HepG2 (cell line): Measurements from ENCODE around the gene MIF. TPM values are rescaled to one million over a fixed set of nuclear protein-coding genes. Genes with fewer than 3 reads are reported as not detected.
A peak's percentile ranks its signal among the peaks of the same experiment; 100 is the strongest.

ENCODE experiments used
- AGO2 ChIP-seq: fragments of 200-400 bp; formaldehyde crosslinking; optimal IDR thresholded peaks from 2 replicates; pipeline ENCODE3; 2017; ENCODE audit warnings: mild to moderate bottlenecking, low read depth, low read length, moderate library complexity
- BRD4 ChIP-seq: sonication (generic); formaldehyde crosslinking; IDR thresholded peaks from 2 replicates; pipeline ENCODE4 v1.4.0; 2020; ENCODE audit warnings: missing genetic modification reagents
- CENPT ChIP-seq: sonication (generic); formaldehyde crosslinking; IDR thresholded peaks from 2 replicates; pipeline ENCODE4 v1.8.0; 2022; ENCODE audit warnings: low read depth, mild to moderate bottlenecking, moderate library complexity, missing genetic modification reagents
- ELF4 ChIP-seq: sonication (generic); formaldehyde crosslinking; IDR thresholded peaks from 2 replicates; pipeline ENCODE4 v1.5.0; 2020; ENCODE audit warnings: missing genetic modification reagents, mild to moderate bottlenecking, moderate library complexity, borderline replicate concordance
- IRF2 ChIP-seq: IDR thresholded peaks from 2 replicates; pipeline ENCODE4 v1.6.1; 2018; ENCODE audit warnings: missing genetic modification reagents, missing compliant biosample characterization
- MBD4 ChIP-seq: IDR thresholded peaks from 2 replicates; pipeline ENCODE4 v1.6.1; 2012; ENCODE audit warnings: low read length, inconsistent platforms, borderline replicate concordance
- MED1 ChIP-seq: sonication (generic); formaldehyde crosslinking; IDR thresholded peaks from 2 replicates; pipeline ENCODE4 v1.4.0; 2020; ENCODE audit warnings: missing genetic modification reagents
- MEIS2 ChIP-seq: sonication (generic); formaldehyde crosslinking; IDR thresholded peaks from 2 replicates; pipeline ENCODE4 v1.9.0; 2021; ENCODE audit warnings: mild to moderate bottlenecking, missing genetic modification reagents
- NR0B2 ChIP-seq: sonication (generic); formaldehyde crosslinking; IDR thresholded peaks from 2 replicates; pipeline ENCODE4 v1.4.0; 2020; ENCODE audit warnings: mild to moderate bottlenecking, missing genetic modification reagents
- PRDM10 ChIP-seq: sonication (generic); formaldehyde crosslinking; IDR thresholded peaks from 2 replicates; pipeline ENCODE4 v1.4.0; 2020; ENCODE audit warnings: low read depth, missing genetic modification reagents
- RARG ChIP-seq: sonication (generic); formaldehyde crosslinking; IDR thresholded peaks from 2 replicates; pipeline ENCODE4 v1.4.0; 2020; ENCODE audit warnings: low read depth, mild to moderate bottlenecking, missing genetic modification reagents
- SMYD3 ChIP-seq: sonication (generic); formaldehyde crosslinking; IDR thresholded peaks from 2 replicates; pipeline ENCODE4 v1.8.1; 2023; ENCODE audit warnings: mild to moderate bottlenecking, missing genetic modification reagents
- TEAD2 ChIP-seq: sonication (generic); formaldehyde crosslinking; IDR thresholded peaks from 2 replicates; pipeline ENCODE4 v1.9.0; 2021; ENCODE audit warnings: missing genetic modification reagents
- ZBTB1 ChIP-seq: sonication (generic); formaldehyde crosslinking; IDR thresholded peaks from 2 replicates; pipeline ENCODE4 v1.4.0; 2020; ENCODE audit warnings: missing genetic modification reagents, borderline replicate concordance
- ZMAT3 ChIP-seq: sonication (generic); formaldehyde crosslinking; conservative IDR thresholded peaks from 2 replicates; pipeline ENCODE4 v1.7.0; 2021; ENCODE audit warnings: missing genetic modification reagents
- ZNF280B ChIP-seq: sonication (generic); formaldehyde crosslinking; IDR thresholded peaks from 2 replicates; pipeline ENCODE4 v1.5.0; 2020; ENCODE audit warnings: missing genetic modification reagents, mild to moderate bottlenecking, borderline replicate concordance
- ZNF501 ChIP-seq: sonication (generic); formaldehyde crosslinking; IDR thresholded peaks from 2 replicates; pipeline ENCODE4 v1.5.1; 2020; ENCODE audit warnings: mild to moderate bottlenecking, moderate library complexity, missing genetic modification reagents
- ZNF687 ChIP-seq: sonication (generic); formaldehyde crosslinking; IDR thresholded peaks from 2 replicates; pipeline ENCODE4 v1.5.1; 2020; ENCODE audit warnings: mild to moderate bottlenecking, missing genetic modification reagents, moderate library complexity
- ZSCAN31 ChIP-seq: sonication (generic); formaldehyde crosslinking; IDR thresholded peaks from 2 replicates; pipeline ENCODE4 v1.5.0; 2020; ENCODE audit warnings: low read depth, mild to moderate bottlenecking, missing genetic modification reagents
- polyA plus RNA-seq, 8 experiments: library from polyadenylated mRNA; depleted of rRNA in 3 of 8; stranded (reverse) in 7 of 8; unstranded in 1 of 8; fragments of >200 nt; fragmentation: Illumina TruSeq in 4 of 8; extraction: Trizol in 4 of 8; gene quantifications; 2 replicates each; pipeline versions ENCODE4 v1.2.1 to v1.2.3, GENCODE V29; 2011 to 2016; ENCODE audit warnings: low read depth in 4 of 8, missing spikeins in 1 of 8, mixed read lengths in 1 of 8; ENCODE audit not compliant: insufficient read depth in 1 of 8
- total RNA-seq, 5 experiments: library from RNA; depleted of rRNA; stranded (reverse); fragments of >200 nt; fragmentation: Illumina TruSeq; extraction: Trizol; gene quantifications; 2 replicates each; pipeline ENCODE4 v1.2.3, GENCODE V29; 2016; ENCODE audit warnings: low read depth in 1 of 5

Gene MIF
- total and polyA plus RNA-seq, 2 of the 13 experiments (the other 11 are each of a cell fraction or from before 2014, with no cell fraction given): 634 to 675 TPM

- TF ChIP-seq ZNF687 (peak; percentile 86), MED1 (CRISPR knock-in tag) (peak; percentile 83), MEIS2 (peak; percentile 41; the same call in 1 of the 2 replicates), MBD4 (no peak), IRF2 (CRISPR knock-in tag) (peak; percentile 63; the same call in 1 of the 2 replicates), RARG (CRISPR knock-in tag) (no peak), CENPT (CRISPR knock-in tag) (no peak), ELF4 (peak; percentile 62; the same call in 1 of the 2 replicates), NR0B2 (CRISPR knock-in tag) (peak; percentile 36), PRDM10 (CRISPR knock-in tag) (0 out of 2 replicates have a peak, but pooled peaks have one; percentile 11), ZSCAN31 (CRISPR knock-in tag) (peak; percentile 94), TEAD2 (CRISPR knock-in tag) (0 out of 2 replicates have a peak, but pooled peaks have one; percentile 10), AGO2 (peak; percentile 58), SMYD3 (CRISPR knock-in tag) (0 out of 2 replicates have a peak, but pooled peaks have one; percentile 21), BRD4 (CRISPR knock-in tag) (0 out of 2 replicates have a peak, but pooled peaks have one; percentile 3), ZBTB1 (CRISPR knock-in tag) (no peak), ZNF280B (CRISPR knock-in tag) (peak; percentile 52; the same call in 1 of the 2 replicates), ZNF501 (CRISPR knock-in tag) (peak; percentile 92), ZMAT3 (CRISPR knock-in tag) (peak; percentile 74; the same call in 1 of the 2 replicates)
Observed at GRCh38 chr22:23893945-23894709, at the start of gene MIF (continued).
